Vagina (tissue), 2 donors: ENCODE measurements around the gene SCAPER.

ENCODE experiments used
- CTCF ChIP-seq, 3 experiments: fragments of 450-650 bp in 2 of 3; fragments of 200-600 bp in 1 of 3; sonication (generic) in 1 of 3; IDR thresholded peaks; one replicate each; pipeline ENCODE4 v1.5.1; 2017 to 2019; ENCODE audit warnings: antibody characterized with exemption in 3 of 3, mild to moderate bottlenecking in 2 of 3, moderate library complexity in 2 of 3
- POLR2A ChIP-seq, 2 donors: fragments of 450-650 bp; IDR thresholded peaks; one replicate each; pipeline ENCODE4 v1.6.1; 2017; ENCODE audit warnings: antibody characterized with exemption in 2 of 2, mild to moderate bottlenecking in 2 of 2, moderate library complexity in 2 of 2
- POLR2AphosphoS5 ChIP-seq, 2 donors: sonication (generic); formaldehyde crosslinking; IDR thresholded peaks; one replicate each; pipeline ENCODE4 v1.9.0; 2017; ENCODE audit warnings: antibody characterized with exemption in 2 of 2, mild to moderate bottlenecking in 2 of 2, low read depth in 1 of 2; ENCODE audit not compliant: insufficient read depth in 1 of 2

GRCh38 chr15:76336254-76337058 lies 568.7 kb downstream of the SCAPER start, which contains the start of gene ISL2:
- TF ChIP-seq POLR2A (IDR thresholded peaks at IDR 0.05) (peak in 1 of 2 donors; percentile 47), CTCF (IDR thresholded peaks at IDR 0.05) (no peak), POLR2AphosphoS5 (IDR thresholded peaks at IDR 0.05; ENCODE audit: insufficient read depth in 1 of 2, low read depth in 1 of 2) (peak in 1 of 2 donors; percentile 51)
